ACHN (cell line): ENCODE results near the gene CSNK1G2.

Source experiments
- DNase-seq: peaks from one replicate; pipeline ENCODE4 v3.0.0-alpha.2; 2015
- in situ Hi-C: cut with HindIII; loops from 2 replicates; pipeline ENCODE4 v1.10.0; 2017; ENCODE audit warnings: low sequenced_read_pairs, low pct_ligation_motif_present, low pct_unique_long_range_greater_than_20kb

The CSNK1G2 gene

GRCh38 chr19:1941146-1942077, at the start of gene CSNK1G2:
TSS of gene CSNK1G2 (plus strand) at chr19:1941172. CDS start at chr19:1969773, 28,601 bp downstream.
- no peak for DNase-seq
- in situ Hi-C loops: no loop called here

GRCh38 chr19:1893791-1894190, 47.2 kb upstream of the CSNK1G2 start:
- in situ Hi-C loops: no loop called here
- no peak for DNase-seq

- DNase-seq: no peak
- in situ Hi-C loops: no loop called here
Measured at GRCh38 chr19:1896508-1896907, 44.5 kb upstream of the CSNK1G2 start.

- in situ Hi-C loops: no loop called here
- DNase-seq: no peak
Measured at GRCh38 chr19:1901940-1902404, 39.0 kb upstream of the CSNK1G2 start.

- DNase-seq: no peak
- in situ Hi-C loops: no loop called here
Measured at GRCh38 chr19:1902923-1903322, 38.0 kb upstream of the CSNK1G2 start.

- in situ Hi-C loops: no loop called here
- no peak for DNase-seq
Measured at GRCh38 chr19:1904860-1905109, 36.2 kb upstream of the CSNK1G2 start.

GRCh38 chr19:1905110-1905862, 35.7 kb upstream of the CSNK1G2 start, which contains the start of the genes ADAT3 and SCAMP4:
TSS of gene ADAT3 (plus strand) at chr19:1905399. CDS start at chr19:1912048, 6,649 bp downstream.
TSS of gene SCAMP4 (plus strand) at chr19:1905399. CDS start at chr19:1915020, 9,621 bp downstream.
- DNase-seq: peak; percentile 97
- in situ Hi-C loops: no loop called here

GRCh38 chr19:1905863-1906375, 35.1 kb upstream of the CSNK1G2 start:
- in situ Hi-C loops: no loop called here
- no peak for DNase-seq

GRCh38 chr19:1906985-1907562, 33.9 kb upstream of the CSNK1G2 start:
- in situ Hi-C loops: no loop called here
- DNase-seq: no peak

- in situ Hi-C loops: no loop called here
- no peak for DNase-seq
Measured at GRCh38 chr19:1907563-1908363, 33.2 kb upstream of the CSNK1G2 start.

- in situ Hi-C loops: no loop called here
- no peak for DNase-seq
Measured at GRCh38 chr19:1908364-1908678, 32.7 kb upstream of the CSNK1G2 start.

- in situ Hi-C loops: no loop called here
- no peak for DNase-seq
Measured at GRCh38 chr19:1909761-1910080, 31.3 kb upstream of the CSNK1G2 start.

GRCh38 chr19:1910177-1910576, 30.8 kb upstream of the CSNK1G2 start:
- no peak for DNase-seq
- in situ Hi-C loops: no loop called here

GRCh38 chr19:1911098-1911497, 29.9 kb upstream of the CSNK1G2 start:
- in situ Hi-C loops: no loop called here
- DNase-seq: no peak

- in situ Hi-C loops: no loop called here
- DNase-seq: no peak
Measured at GRCh38 chr19:1911995-1912394, 29.0 kb upstream of the CSNK1G2 start.

- no peak for DNase-seq
- in situ Hi-C loops: no loop called here
Measured at GRCh38 chr19:1912760-1913505, 28.0 kb upstream of the CSNK1G2 start.

GRCh38 chr19:1913781-1914577, 27.0 kb upstream of the CSNK1G2 start:
- no peak for DNase-seq
- in situ Hi-C loops: no loop called here
